Stimulated activated CD4-positive, alpha-beta T cell treated with anti-CD3 and anti-CD28 coated beads, Interleukin-1b, Interleukin-23, amount 100 ng/mL, for 24 hours (primary cell): Measurements from ENCODE around the gene ULBP2.
"Not testable (repeated sequence)": the region's sequence is repeated elsewhere in the genome, so short reads cannot be mapped to it uniquely, and the experiment has no call there.

Experiments
- DNase-seq, 4 experiments: peaks; one replicate each; pipeline ENCODE4 v3.0.0-alpha.2; 2020; ENCODE audit warnings: low read depth in 4 of 4, low spot score in 1 of 4

ULBP2 gene

GRCh38 chr6:149925974-149926777, 15.6 kb upstream of the ULBP2 start:
- peak; percentile 48 to 85 (median 59) for DNase-seq

- not testable (repeated sequence) for DNase-seq
Observed at GRCh38 chr6:149927025-149927424, 14.8 kb upstream of the ULBP2 start.

- DNase-seq = no peak
Observed at GRCh38 chr6:149929422-149929821, 12.4 kb upstream of the ULBP2 start.

DNA sequence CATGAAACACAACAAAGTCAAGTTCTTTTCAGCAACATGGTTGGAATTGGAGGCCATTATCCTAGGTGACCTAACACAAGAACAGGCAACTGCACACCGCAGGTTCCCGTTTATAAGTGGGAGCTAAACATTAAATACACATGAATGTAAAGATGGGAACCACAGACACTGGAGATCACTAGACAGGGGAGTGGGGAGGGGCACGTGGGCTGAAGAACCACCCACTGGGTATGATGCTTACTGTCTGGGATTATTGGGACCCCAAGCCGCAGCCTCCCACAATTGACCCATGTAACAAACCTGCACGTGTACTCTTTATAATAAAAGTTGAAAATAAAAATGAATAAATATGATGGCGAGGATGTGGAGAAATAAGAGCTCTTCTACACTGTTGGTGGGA, 10.3 kb upstream of the ULBP2 start:
- no peak for DNase-seq

DNA sequence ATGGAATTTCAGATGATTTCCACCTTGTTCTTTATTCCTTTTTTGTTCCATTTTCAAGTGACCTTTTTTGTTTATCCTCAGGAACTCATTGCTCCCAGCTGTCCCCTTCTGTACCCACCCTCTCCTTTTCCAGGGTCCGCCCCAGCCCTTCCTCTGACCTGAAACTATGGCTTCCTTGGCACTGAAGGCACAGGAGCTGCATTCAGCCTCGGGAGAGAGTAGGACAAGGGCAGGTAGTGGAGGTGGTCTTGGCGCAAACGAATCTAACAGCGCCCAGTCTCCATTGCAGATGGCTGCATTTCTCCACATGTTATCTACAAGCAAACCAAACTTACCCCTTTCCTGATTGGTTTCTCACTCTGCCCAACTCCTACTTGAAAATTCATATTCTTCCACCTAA, 8.8 kb upstream of the ULBP2 start:
- DNase-seq = no peak

DNA sequence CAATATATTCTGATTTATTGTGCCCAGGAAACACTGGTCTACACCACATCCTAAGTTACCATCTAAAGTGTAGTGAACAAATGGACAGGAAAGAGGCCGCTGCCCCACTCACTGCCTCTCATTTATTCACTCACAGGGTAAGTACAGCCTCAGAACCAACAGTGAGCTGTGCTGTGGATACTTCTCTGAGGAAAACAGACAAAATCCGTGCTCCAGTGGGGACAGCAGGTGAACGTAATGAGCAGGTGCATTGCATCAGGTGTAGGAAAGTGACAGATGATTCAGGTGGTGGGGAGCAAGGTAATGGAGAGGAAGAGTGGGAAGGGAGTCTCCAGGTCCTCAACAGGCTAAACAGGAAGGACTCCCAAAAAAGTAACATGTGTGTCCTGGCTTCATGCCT, 8.4 kb upstream of the ULBP2 start:
- DNase-seq = no peak

DNA sequence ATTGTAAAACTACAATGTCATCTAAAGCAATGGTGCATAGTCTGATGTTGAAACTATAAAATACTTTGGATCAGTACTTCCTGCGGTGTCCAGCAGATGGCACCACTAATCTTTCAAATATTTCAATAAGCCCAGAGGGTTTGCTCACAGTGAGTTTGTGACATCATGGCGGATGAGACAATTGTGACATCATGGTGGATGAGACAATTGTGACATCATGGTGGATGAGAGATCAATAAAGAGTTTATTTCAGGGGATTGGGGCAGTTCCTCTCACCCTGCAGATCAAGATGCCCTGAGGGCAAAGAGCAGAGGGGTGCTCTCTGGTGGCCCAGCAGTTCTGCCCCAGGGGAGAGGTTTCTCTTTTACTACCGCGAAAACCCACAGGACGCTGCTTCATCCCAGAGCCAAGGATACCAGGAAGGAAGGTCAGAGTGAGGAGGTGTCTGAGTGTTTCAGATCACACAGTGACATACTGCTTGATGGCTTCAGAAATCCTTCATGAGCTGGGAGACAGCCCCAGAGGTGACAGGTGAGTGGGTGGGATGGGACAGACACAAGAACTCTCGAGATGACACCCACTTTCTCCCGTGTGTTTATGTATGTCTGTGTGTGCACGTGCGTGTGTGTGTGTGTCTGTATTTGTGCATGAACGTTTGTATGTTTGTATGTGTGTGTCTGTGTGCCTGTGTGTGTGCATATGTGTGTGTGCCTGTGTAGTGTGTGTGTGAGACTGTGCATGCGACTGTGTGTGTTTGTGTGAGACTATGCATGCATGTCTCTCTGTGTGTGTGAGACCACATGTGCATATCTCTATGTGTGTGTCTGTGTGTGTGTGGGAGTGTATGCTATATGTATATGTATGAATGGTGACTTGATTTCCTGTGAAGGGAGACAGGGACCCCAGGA, 7.3 kb upstream of the ULBP2 start:
- peak; percentile 47 to 56 (median 52) for DNase-seq

- DNase-seq = no peak
Observed at GRCh38 chr6:149935246-149935645, 6.6 kb upstream of the ULBP2 start.

GRCh38 chr6:149935668-149936067, 6.1 kb upstream of the ULBP2 start:
- no peak for DNase-seq

GRCh38 chr6:149936743-149937142, 5.1 kb upstream of the ULBP2 start:
- no peak for DNase-seq

DNA sequence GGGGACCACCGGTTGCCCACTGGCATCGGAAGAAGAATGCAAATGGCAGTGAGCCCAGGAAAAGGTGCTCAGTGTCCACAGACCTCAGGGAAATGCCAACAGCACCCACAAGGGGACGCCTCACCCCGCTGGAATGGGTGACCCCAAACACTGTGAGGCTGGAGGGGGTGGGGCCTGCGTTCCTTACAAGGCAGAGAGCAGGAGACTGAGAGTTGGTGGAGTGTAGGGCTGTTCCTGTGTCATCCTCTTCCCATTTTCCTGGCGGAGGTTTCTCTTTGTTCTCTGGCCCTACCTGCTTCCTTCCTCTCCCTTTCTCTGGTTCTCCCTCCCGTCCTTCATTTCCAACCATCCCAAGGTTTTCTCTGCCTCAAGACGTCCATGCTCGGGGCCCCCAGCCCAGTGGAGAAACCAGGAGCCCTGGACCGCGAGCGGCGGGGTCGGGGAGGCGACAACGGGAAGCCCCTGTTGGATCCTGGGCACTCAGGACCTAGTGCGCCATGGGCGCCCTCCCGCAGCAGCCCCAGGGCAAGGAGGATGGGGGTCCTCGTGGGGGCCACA, 3.7 kb upstream of the ULBP2 start:
- not testable (repeated sequence) for DNase-seq

- no peak for DNase-seq
Observed at GRCh38 chr6:149938571-149939355, 3.1 kb upstream of the ULBP2 start.

- no peak for DNase-seq
Observed at GRCh38 chr6:149939356-149939648, 2.5 kb upstream of the ULBP2 start.

GRCh38 chr6:149939909-149940671, 1.7 kb upstream of the ULBP2 start:
- DNase-seq = no peak

GRCh38 chr6:149940672-149940982, 1.2 kb upstream of the ULBP2 start:
- DNase-seq = no peak

GRCh38 chr6:149942461-149942829, 631 bp downstream of the ULBP2 start:
- DNase-seq = no peak

- not testable (repeated sequence) for DNase-seq
Observed at GRCh38 chr6:149943321-149943720, 1.5 kb downstream of the ULBP2 start.

DNA sequence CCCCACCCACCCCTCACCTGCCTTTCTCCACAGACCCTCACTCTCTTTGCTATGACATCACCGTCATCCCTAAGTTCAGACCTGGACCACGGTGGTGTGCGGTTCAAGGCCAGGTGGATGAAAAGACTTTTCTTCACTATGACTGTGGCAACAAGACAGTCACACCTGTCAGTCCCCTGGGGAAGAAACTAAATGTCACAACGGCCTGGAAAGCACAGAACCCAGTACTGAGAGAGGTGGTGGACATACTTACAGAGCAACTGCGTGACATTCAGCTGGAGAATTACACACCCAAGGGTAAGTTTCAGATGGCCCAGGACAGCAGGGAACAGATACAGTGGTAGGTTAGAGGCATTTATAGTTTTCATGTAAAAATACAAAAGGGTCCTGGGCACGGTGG, 3.5 kb downstream of the ULBP2 start:
- not testable (repeated sequence) for DNase-seq

DNA sequence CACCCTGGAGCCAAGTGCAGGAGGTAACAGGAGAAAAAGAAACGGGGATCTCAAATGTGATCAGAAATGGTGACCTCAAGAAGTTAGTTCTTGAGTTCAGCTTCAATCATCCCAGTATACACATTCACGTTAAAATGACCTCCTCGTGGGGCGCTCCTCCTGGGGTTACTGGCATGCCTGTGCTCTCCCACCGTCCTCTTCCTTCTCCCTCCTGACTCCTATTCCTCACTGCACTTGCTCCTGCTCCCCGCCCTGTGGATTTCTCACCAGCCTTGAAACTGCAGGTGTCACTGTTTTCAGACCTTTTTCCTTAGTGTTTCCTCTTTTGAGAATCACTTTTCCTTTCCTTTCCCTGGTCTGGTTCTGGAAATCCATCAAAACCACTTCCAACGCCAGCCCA, 4.8 kb downstream of the ULBP2 start:
- DNase-seq = not testable (repeated sequence)

DNA sequence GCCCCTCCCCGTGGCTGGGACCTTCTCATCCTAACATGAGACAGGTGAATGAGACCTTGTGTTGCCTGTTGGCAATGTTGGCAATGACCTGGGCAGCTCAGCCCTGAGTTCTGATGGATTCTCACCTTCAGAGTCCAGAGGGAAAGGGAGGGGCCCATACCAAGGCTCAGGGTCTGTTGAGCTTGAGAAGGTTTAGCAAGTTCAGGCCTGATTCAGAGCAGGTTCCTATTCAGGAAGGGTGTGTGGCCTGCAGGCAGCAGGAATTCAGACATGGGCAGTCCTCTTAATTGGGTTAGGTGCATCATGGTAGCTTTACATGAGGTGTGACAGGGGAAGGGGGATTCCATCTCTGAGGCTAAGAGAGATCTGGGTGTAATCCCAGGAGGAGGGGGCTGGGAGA, 5.7 kb downstream of the ULBP2 start:
- not testable (repeated sequence) for DNase-seq

GRCh38 chr6:149948011-149948410, 6.2 kb downstream of the ULBP2 start:
- DNase-seq = no peak
